Chondrocyte (in vitro differentiated cells): ENCODE results near the gene DCP1A. TPM values are rescaled to one million over a fixed set of nuclear protein-coding genes. Genes with fewer than 3 reads are reported as not detected.
"Not testable (repeated sequence)": the region's sequence is repeated elsewhere in the genome, so short reads cannot be mapped to it uniquely, and the experiment has no call there.

Source experiments
- DNase-seq: peaks from one replicate; pipeline ENCODE4 v3.0.0; 2021; ENCODE audit warnings: mixed read lengths, low spot score
- H3K27ac Mint-ChIP-seq: one replicate; pipeline ENCODE4 v1.8.0; 2021; ENCODE audit warnings: mild to moderate bottlenecking, moderate library complexity, mixed read lengths; ENCODE audit not compliant: unreplicated experiment
- H3K27me3 Mint-ChIP-seq: 2 replicates; pipeline ENCODE4 v1.8.0; 2021; ENCODE audit warnings: low read depth, mixed read lengths
- H3K36me3 Mint-ChIP-seq: 2 replicates; pipeline ENCODE4 v1.8.0; 2021; ENCODE audit warnings: low read depth, mixed read lengths
- H3K4me1 Mint-ChIP-seq: 2 replicates; pipeline ENCODE4 v1.8.0; 2021; ENCODE audit warnings: low read depth, mild to moderate bottlenecking, mixed read lengths
- H3K4me3 Mint-ChIP-seq: one replicate; pipeline ENCODE4 v1.8.0; 2021; ENCODE audit warnings: mild to moderate bottlenecking, moderate library complexity, mixed read lengths; ENCODE audit not compliant: unreplicated experiment
- H3K9me3 Mint-ChIP-seq: 2 replicates; pipeline ENCODE4 v1.8.0; 2021; ENCODE audit warnings: low read depth, mixed read lengths
- CTCF ChIP-seq: fragments of 200-600 bp; sonication (generic); IDR thresholded peaks from 2 replicates; pipeline ENCODE4 v1.5.0; 2021; ENCODE audit warnings: antibody characterized with exemption, mild to moderate bottlenecking, moderate library complexity
- total RNA-seq: library from RNA; stranded (reverse); gene quantifications from 3 replicates; pipeline ENCODE4 v1.2.1, GENCODE V29; 2021

The DCP1A gene
- total RNA-seq, 1 donor from 2014 or later, result 15.6 TPM

GRCh38 chr3:53282581-53282980 is 64.8 kb downstream of the DCP1A start:
- no peak for TF ChIP-seq CTCF
- no peak overlapping the region for H3K27ac Mint-ChIP-seq
- DNase-seq, result no peak
- no peaks in the 10 kb centered on the region for H3K27me3 Mint-ChIP-seq
- H3K4me1 Mint-ChIP-seq, result peaks cover 8% of the 10 kb centered on the region
- peaks cover 5% of the 10 kb centered on the region for H3K36me3 Mint-ChIP-seq
- no peak overlapping the region for H3K4me3 Mint-ChIP-seq
- no peaks in the 10 kb centered on the region for H3K9me3 Mint-ChIP-seq

- Mint-ChIP-seq H3K4me3 (no peak overlapping the region), H3K27ac (no peak overlapping the region), H3K27me3 (no peaks in the 10 kb centered on the region), H3K9me3 (no peaks in the 10 kb centered on the region), H3K36me3 (no peaks in the 10 kb centered on the region), H3K4me1 (no peaks in the 10 kb centered on the region)
- DNase-seq, result no peak
- no peak for TF ChIP-seq CTCF
Observed at GRCh38 chr3:53278667-53279066, 68.7 kb downstream of the DCP1A start.

- peak; percentile 26 for DNase-seq
- no peak for TF ChIP-seq CTCF
- Mint-ChIP-seq H3K27me3 (no peaks in the 10 kb centered on the region), H3K4me3 (no peak overlapping the region), H3K9me3 (no peaks in the 10 kb centered on the region), H3K4me1 (peaks cover 9% of the 10 kb centered on the region), H3K27ac (no peak overlapping the region), H3K36me3 (no peaks in the 10 kb centered on the region)
Observed at GRCh38 chr3:53274938-53275605, 72.3 kb downstream of the DCP1A start.

GRCh38 chr3:53273146-53273670 is 74.1 kb downstream of the DCP1A start:
- Mint-ChIP-seq H3K4me3 (no peak overlapping the region), H3K9me3 (no peaks in the 10 kb centered on the region), H3K4me1 (peaks cover 17% of the 10 kb centered on the region), H3K27me3 (no peaks in the 10 kb centered on the region), H3K36me3 (no peaks in the 10 kb centered on the region), H3K27ac (no peak overlapping the region)
- peak; percentile 50 for DNase-seq
- TF ChIP-seq CTCF, result no peak

GRCh38 chr3:53269888-53270880 is 77.2 kb downstream of the DCP1A start:
- Mint-ChIP-seq H3K9me3 (no peaks in the 10 kb centered on the region), H3K36me3 (no peaks in the 10 kb centered on the region), H3K4me1 (peaks cover 22% of the 10 kb centered on the region), H3K27me3 (no peaks in the 10 kb centered on the region), H3K27ac (peak overlapping the region; percentile 95), H3K4me3 (no peak overlapping the region)
- DNase-seq, result peak; percentile 96
- TF ChIP-seq CTCF, result peak; percentile 50

GRCh38 chr3:53269193-53269592 is 78.2 kb downstream of the DCP1A start:
- H3K4me3 Mint-ChIP-seq, H3K9me3 Mint-ChIP-seq, H3K36me3 Mint-ChIP-seq, H3K27ac Mint-ChIP-seq, H3K27me3 Mint-ChIP-seq: not testable (repeated sequence)
- peak; percentile 12 for DNase-seq
- peaks cover 22% of the 10 kb centered on the region for H3K4me1 Mint-ChIP-seq
